22Rv1 (cell line): ENCODE results near the gene TBC1D22A.

Source experiments
- H3K27ac ChIP-seq: fragments of 450-650 bp; 2 replicates; pipeline ENCODE4 v1.5.1; 2017
- ZFX ChIP-seq: fragments of 450-650 bp; IDR thresholded peaks from 2 replicates; pipeline ENCODE4 v1.6.1; 2017; ENCODE audit warnings: antibody characterized with exemption, borderline replicate concordance
- TF ChIP-seq, protein P1 (sequence below): fragments of 450-650 bp; IDR thresholded peaks from 2 replicates; pipeline ENCODE4 v1.5.1; 2017; ENCODE audit warnings: mild to moderate bottlenecking

The TBC1D22A gene

DNA sequence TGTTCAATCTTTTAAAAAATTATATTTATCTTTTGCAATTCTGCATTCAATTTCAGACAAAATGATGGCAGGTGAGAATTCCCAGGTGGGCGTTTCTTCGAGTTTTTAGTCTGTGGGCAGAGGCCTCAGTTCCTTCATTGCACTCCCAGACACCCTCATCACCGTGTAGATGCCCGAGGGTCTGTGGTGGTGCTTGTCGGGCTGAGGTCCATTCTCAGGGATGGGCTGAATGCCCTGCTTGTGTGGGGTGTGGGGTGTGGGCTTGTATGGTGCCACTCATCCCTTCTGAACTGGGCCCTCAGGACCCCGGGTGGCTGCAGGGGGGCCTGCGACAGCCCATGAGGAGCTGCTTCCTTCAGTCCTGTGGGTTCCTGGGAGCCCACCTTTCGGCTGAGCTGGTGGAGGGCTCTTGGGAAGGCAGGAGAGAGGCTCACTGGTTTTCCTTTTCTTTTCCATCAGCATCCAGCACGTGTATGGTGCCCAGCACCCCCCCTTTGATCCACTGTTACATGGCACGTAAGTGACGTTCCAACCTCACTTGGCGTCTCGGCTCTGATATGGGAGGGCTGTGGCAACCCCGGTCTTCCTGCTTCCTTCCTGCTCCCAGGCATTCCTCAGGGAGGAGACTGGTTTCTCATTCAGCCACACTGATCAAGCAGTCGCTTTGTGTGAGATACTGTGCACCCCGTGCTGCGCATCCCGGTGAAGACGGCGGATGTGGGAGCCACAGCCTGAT is 29.8 kb downstream of the TBC1D22A start:
- TF ChIP-seq, protein P1, sequence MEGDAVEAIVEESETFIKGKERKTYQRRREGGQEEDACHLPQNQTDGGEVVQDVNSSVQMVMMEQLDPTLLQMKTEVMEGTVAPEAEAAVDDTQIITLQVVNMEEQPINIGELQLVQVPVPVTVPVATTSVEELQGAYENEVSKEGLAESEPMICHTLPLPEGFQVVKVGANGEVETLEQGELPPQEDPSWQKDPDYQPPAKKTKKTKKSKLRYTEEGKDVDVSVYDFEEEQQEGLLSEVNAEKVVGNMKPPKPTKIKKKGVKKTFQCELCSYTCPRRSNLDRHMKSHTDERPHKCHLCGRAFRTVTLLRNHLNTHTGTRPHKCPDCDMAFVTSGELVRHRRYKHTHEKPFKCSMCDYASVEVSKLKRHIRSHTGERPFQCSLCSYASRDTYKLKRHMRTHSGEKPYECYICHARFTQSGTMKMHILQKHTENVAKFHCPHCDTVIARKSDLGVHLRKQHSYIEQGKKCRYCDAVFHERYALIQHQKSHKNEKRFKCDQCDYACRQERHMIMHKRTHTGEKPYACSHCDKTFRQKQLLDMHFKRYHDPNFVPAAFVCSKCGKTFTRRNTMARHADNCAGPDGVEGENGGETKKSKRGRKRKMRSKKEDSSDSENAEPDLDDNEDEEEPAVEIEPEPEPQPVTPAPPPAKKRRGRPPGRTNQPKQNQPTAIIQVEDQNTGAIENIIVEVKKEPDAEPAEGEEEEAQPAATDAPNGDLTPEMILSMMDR = no peak
- TF ChIP-seq ZFX = no peak
- no peak overlapping the region for H3K27ac ChIP-seq

DNA sequence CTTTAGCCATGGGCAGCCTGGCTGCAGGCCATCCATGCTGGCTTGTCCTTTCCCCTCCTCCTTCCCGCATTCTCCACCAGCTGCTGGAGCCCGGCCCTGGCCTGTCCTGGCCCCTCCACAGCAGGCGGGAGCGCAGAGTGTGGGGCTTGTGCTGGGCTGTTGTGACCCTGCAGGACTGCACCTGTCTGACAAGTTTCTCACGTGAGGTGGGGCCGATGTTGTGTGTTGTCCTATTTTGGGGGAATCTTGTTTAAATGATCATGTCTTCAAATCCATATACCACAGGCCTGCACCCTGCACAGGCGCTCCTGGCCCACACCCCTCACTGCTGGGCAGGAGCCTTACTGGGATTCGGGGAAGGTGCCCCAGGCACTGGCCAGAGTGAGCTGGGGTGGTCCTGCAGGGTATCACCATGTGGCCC is 30.4 kb downstream of the TBC1D22A start:
- TF ChIP-seq ZFX = no peak
- TF ChIP-seq, protein P1 = no peak
- no peak overlapping the region for H3K27ac ChIP-seq

DNA sequence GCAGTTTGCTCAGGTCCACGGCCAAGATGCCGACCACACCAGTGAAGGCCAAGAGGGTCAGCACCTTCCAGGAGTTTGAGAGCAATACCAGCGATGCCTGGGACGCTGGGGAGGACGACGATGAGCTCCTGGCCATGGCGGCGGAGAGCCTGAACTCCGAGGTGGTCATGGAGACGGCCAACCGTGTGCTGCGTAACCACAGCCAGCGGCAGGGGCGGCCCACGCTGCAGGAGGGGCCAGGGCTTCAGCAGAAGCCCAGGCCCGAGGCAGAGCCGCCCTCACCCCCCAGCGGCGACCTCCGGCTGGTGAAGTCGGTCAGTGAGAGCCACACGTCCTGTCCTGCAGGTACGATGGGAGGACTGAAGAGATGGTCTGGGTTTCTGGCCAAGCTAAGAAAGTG is 31.0 kb downstream of the TBC1D22A start:
- H3K27ac ChIP-seq = no peak overlapping the region
- TF ChIP-seq ZFX = no peak
- TF ChIP-seq, protein P1 = no peak

DNA sequence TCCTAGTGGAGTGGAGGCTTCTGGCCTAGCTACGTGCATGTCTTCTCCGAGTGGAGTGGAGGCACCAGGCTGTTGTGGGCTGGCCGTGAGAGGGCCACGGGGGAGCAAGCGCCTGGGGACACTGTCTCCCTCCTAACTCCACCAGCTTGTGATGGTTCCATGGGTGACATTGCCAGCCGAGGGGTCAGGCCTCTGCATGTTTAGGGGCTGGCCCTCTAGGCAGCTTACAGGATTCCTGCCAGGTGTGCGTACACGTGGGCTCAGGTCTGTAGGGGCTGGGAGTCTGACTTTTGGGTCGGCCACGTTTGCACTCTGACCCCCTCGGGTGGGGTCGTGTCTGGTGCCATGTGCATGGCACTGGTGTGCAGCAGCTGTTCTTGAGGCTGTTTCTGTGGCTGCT is 31.6 kb downstream of the TBC1D22A start:
- H3K27ac ChIP-seq = no peak overlapping the region
- TF ChIP-seq ZFX = no peak
- TF ChIP-seq, protein P1 = no peak

DNA sequence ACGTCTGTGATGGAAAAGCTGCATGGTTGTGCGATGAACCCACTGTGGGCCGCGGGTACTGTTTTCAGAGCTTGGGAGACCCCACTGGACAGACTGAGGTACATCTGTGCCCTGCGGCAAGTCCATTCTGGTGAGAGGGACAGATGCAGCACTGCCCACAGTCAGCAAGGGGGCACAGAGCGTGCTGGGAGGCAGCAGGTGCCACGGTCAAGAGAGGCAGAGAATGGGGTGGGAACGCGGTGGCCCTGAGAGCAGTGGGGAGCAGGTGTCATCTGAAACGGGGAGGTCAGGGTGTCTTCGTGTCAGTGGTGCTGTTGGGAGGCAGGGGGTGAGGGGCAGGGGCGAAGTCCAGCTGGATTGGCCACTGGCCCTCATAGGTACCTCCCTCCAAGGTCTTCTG is 32.0 kb downstream of the TBC1D22A start:
- no peak overlapping the region for H3K27ac ChIP-seq
- TF ChIP-seq, protein P1 = no peak
- no peak for TF ChIP-seq ZFX

DNA sequence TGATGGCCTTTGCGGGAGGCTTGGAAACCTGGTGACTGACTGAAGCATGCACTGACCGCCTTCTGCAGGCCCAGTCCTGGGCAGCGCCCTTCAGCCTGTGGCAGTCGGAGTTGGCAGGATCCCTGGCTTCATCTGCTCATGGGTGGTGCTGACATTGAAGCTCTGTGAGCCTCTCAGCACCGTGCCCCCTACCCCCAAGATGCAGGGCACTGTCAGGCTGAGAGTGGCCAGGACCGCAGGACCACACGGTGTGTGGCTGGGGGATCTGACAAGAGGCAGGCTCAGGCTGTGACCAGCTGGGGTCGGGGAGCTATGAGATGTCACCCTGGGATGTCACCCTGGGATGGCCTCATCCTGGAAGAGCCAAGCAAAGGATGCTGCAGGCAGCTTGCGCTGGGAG is 32.7 kb downstream of the TBC1D22A start:
- TF ChIP-seq ZFX = no peak
- TF ChIP-seq, protein P1 = no peak
- H3K27ac ChIP-seq = no peak overlapping the region

DNA sequence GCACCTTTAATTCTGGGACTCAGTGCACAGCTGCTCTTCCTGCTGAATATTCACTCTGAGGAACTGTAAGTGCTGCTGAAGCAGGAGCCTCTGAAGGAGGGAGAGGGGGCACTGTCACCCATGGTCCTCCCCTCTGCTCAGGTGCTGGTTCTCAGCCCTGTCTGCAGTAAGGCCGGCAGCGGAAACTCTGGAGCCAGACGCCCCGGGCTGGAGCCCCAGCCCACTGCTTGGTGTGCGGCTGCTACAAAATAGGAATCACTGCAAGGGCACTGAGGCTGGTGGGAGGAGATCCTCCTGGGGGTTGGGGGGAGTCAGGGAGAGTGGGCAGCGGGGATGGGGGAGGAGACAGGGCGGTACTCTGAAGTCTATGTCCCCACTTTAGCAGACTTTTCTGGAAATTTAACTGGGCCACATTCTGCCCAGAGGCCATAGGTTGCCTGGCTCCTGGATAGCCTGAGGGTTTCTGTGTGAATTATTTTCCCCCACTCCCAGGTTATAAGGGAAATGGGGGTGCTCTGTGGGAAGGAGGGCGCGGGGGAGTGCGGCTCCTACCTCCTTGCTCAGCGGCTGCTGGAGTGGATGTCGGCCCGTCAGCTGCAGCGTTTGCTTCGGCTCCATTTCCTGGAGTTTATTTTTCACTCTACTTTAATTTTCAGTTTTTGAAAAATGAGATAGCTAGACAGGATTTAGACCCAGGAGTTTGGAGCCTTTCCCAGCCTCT is 33.6 kb downstream of the TBC1D22A start:
- no peak overlapping the region for H3K27ac ChIP-seq
- TF ChIP-seq, protein P1 = no peak
- TF ChIP-seq ZFX = no peak
